ENCODE measurements around the gene PLVAP.

PLVAP gene

GRCh38 chr19:17332677-17333581 is 44.2 kb downstream of the PLVAP start (continued):
- no peak for TF ChIP-seq ZNF148 (tag by site-specific recombination; IDR thresholded peaks at IDR 0.05; ENCODE audit: borderline replicate concordance)
- TF ChIP-seq ZNF473 (tag by site-specific recombination; IDR thresholded peaks at IDR 0.05) = no peak
- no peak for TF ChIP-seq ZNF639 (tag by site-specific recombination; IDR thresholded peaks at IDR 0.05)
- no peak for TF ChIP-seq ZNF776 (tag by site-specific recombination; IDR thresholded peaks at IDR 0.05; ENCODE audit: borderline replicate concordance)
- TF ChIP-seq KLF1 (tag by site-specific recombination; IDR thresholded peaks at IDR 0.05) = peak; percentile 96
- no peak for TF ChIP-seq BCL11B (tag by site-specific recombination; IDR thresholded peaks at IDR 0.05; ENCODE audit: low read depth)
- TF ChIP-seq ZNF423 (tag by site-specific recombination; IDR thresholded peaks at IDR 0.05) = no peak
- TF ChIP-seq ZNF48 (tag by site-specific recombination; IDR thresholded peaks at IDR 0.05) = no peak
- no peak for TF ChIP-seq ZNF501 (tag by site-specific recombination; IDR thresholded peaks at IDR 0.05)
- TF ChIP-seq ZNF701 (tag by site-specific recombination; IDR thresholded peaks at IDR 0.05) = no peak
- TF ChIP-seq ZNF350 (tag by site-specific recombination; IDR thresholded peaks at IDR 0.05) = no peak
- TF ChIP-seq ZNF558 (tag by site-specific recombination; IDR thresholded peaks at IDR 0.05) = no peak
- TF ChIP-seq EGR2 (tag by site-specific recombination; IDR thresholded peaks at IDR 0.05; ENCODE audit: low read depth) = no peak

GRCh38 chr19:17332360-17332676 is 44.8 kb downstream of the PLVAP start:
- no peak overlapping the region for H3K4me3 ChIP-seq (ENCODE audit: low read depth, low read length)
- CTCF ChIA-PET = interaction anchor here (0.6 to 2.4 kb wide), 8 partner anchors 13 to 694 kb away, joined by 3 to 9 read pairs (median 3); no protein-coding TSS in a partner anchor
- POLR2A ChIA-PET = interaction anchor here (0.6 to 7.6 kb wide), 10 partner anchors 10 to 611 kb away, joined by 3 to 64 read pairs (median 7); partner anchors contain the start of genes BABAM1, DDA1, MRPL34 and NR2F6
- peaks cover 4% of the 10 kb centered on the region; the same call in 1 of the 2 replicates for H3K4me1 ChIP-seq (ENCODE audit: control insufficient read depth, insufficient read depth, low read length)
- no peaks in the 10 kb centered on the region for H3K9me3 ChIP-seq (ENCODE audit: control insufficient read depth, insufficient read depth, low read depth, low read length)
- H3K27ac ChIP-seq (ENCODE audit: extremely low read depth, low read depth, low read length) = no peak overlapping the region
- TF ChIP-seq ZNF600 (tag by site-specific recombination; IDR thresholded peaks at IDR 0.05) (no peak), ZNF398 (tag by site-specific recombination; IDR thresholded peaks at IDR 0.05) (no peak), ZNF311 (tag by site-specific recombination; IDR thresholded peaks at IDR 0.05; ENCODE audit: borderline replicate concordance) (no peak), REST (tag by site-specific recombination; IDR thresholded peaks at IDR 0.05) (peak; percentile 98), ZNF518A (tag by site-specific recombination; conservative IDR thresholded peaks at IDR 0.05; ENCODE audit: low read depth) (no peak)
- H3K36me3 ChIP-seq (ENCODE audit: control insufficient read depth in 2 of 2, insufficient read depth in 1 of 2, low read length in 2 of 2) = peaks cover 0 to 17% of the 10 kb centered on the region in 2 experiments; a peak in 2 of 3 replicates

All from HEK293 (cell line).